Muscle layer of duodenum (tissue), 2 donors: ENCODE data around the gene STX18.
A peak's percentile ranks its signal among the peaks of the same experiment; 100 is the strongest.
"Not testable (repeated sequence)": the region's sequence is repeated elsewhere in the genome, so short reads cannot be mapped to it uniquely, and the experiment has no call there.

ENCODE experiments used
- H3K27ac ChIP-seq: one replicate; pipeline ENCODE4 v1.7.0; 2013; ENCODE audit warnings: mild to moderate bottlenecking, low read length
- H3K27me3 ChIP-seq: one replicate; pipeline ENCODE4 v1.7.0; 2013; ENCODE audit warnings: low read depth, mild to moderate bottlenecking, control low read depth, low read length
- H3K36me3 ChIP-seq, 2 donors: one replicate each; pipeline ENCODE4 v1.7.0; 2013; ENCODE audit warnings: low read length in 2 of 2, control low read depth in 1 of 2, mild to moderate bottlenecking in 1 of 2; ENCODE audit not compliant: insufficient read depth in 2 of 2, control insufficient read depth in 1 of 2
- H3K4me1 ChIP-seq, 2 donors: one replicate each; pipeline ENCODE4 v1.7.0; 2013; ENCODE audit warnings: low read length in 2 of 2, mild to moderate bottlenecking in 2 of 2, control low read depth in 1 of 2, moderate library complexity in 1 of 2; ENCODE audit not compliant: insufficient read depth in 2 of 2, control insufficient read depth in 1 of 2
- H3K4me3 ChIP-seq, 2 donors: one replicate each; pipeline ENCODE4 v1.7.0; 2013; ENCODE audit warnings: low read length in 2 of 2, low read depth in 1 of 2, mild to moderate bottlenecking in 1 of 2
- H3K9me3 ChIP-seq, 2 donors: one replicate each; pipeline ENCODE4 v1.7.0; 2013; ENCODE audit warnings: low read length in 2 of 2, control low read depth in 1 of 2, mild to moderate bottlenecking in 1 of 2; ENCODE audit not compliant: control insufficient read depth in 1 of 2
- donor health status: healthy.

STX18 gene

DNA sequence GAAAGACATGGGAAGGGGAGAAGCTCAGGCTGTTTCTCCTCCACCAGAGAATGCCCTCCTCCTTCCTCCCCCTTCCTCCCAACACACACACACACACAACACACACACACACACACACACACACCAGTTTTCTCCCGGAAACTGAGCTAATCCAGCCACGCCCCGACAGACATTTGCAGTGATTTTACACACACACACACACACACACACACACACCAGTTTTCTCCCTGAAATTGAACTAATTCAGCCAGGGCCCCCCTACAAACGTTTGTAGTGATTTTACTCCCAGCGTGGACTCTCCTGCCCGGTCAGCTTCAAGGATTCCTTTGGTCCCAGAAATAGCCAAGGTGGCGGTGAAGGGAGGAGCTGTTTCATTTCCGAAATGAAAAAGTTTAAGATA is 32.9 kb upstream of the STX18 start:
- peak overlapping the region; percentile 67 to 68 for H3K4me3 ChIP-seq
- H3K27me3 ChIP-seq, result no peaks in the 10 kb centered on the region
- no peaks in the 10 kb centered on the region for H3K36me3 ChIP-seq
- no peak overlapping the region for H3K27ac ChIP-seq
- H3K4me1 ChIP-seq, result no peaks in the 10 kb centered on the region
- no peaks in the 10 kb centered on the region for H3K9me3 ChIP-seq

DNA sequence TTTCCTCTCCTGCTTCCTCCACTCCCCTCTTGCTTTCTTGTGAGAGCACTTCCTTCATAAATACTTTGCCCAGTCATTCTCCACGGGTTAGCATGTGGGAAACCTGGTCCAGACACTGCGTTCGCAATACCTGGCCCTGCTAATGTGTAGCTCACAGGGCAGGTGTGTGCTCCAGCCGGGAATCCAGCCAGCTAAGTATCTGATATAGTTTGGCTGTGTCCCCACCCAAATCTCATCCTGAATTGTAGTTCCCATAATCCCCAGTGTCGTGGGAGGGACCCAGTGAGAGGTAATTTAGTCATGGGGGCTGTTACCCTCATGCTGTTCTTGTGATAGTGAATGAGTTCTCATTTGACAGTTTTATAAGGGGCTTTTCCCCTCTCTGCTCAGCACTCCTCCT is 32.2 kb upstream of the STX18 start:
- no peaks in the 10 kb centered on the region for H3K36me3 ChIP-seq
- no peaks in the 10 kb centered on the region for H3K27me3 ChIP-seq
- no peaks in the 10 kb centered on the region for H3K4me1 ChIP-seq
- H3K4me3 ChIP-seq, result no peak overlapping the region
- H3K9me3 ChIP-seq, result no peaks in the 10 kb centered on the region
- no peak overlapping the region for H3K27ac ChIP-seq

DNA sequence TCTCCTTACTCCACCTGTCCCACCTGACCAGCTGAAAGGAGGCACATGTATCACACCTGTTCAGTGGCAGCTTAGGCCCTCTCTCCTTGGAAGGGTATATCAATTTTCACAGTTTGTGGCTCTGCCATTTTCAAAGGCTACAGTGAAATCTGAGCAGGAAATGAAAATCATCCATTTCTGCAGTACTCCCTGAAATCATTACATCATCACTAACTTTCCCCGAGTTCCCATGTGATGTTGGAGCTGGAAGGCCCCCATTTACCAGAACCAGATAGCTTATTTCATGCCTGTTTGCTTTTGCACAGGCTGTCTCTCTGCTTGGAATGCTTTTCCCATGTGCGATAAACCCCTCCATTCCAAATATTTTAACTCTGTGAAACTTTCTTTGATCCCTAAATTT is 31.0 kb upstream of the STX18 start:
- Histone ChIP-seq H3K4me3 (no peak overlapping the region), H3K9me3 (no peaks in the 10 kb centered on the region), H3K4me1 (no peaks in the 10 kb centered on the region), H3K27ac (no peak overlapping the region), H3K27me3 (no peaks in the 10 kb centered on the region), H3K36me3 (no peaks in the 10 kb centered on the region)

DNA sequence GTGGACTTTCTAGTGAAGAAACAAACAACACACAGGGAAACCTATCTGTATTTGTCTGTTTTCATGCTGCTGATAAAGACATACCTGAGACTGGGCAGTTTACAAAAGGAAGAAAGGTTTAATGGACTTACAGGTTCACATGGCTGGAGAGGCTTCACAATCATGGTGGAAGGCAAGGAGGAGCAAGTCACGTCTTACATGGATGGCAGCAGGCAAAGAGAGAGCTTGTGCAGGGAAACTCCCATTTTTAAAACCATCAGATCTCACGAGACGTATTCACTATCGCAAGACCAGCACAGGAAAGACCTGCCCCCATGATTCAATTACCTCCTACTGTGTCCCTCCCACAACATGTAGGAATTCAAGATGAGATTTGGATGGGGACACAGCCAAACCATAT is 28.0 kb upstream of the STX18 start:
- not testable (repeated sequence) for H3K4me1 ChIP-seq, H3K27ac ChIP-seq, H3K36me3 ChIP-seq, H3K9me3 ChIP-seq, H3K27me3 ChIP-seq, H3K4me3 ChIP-seq

DNA sequence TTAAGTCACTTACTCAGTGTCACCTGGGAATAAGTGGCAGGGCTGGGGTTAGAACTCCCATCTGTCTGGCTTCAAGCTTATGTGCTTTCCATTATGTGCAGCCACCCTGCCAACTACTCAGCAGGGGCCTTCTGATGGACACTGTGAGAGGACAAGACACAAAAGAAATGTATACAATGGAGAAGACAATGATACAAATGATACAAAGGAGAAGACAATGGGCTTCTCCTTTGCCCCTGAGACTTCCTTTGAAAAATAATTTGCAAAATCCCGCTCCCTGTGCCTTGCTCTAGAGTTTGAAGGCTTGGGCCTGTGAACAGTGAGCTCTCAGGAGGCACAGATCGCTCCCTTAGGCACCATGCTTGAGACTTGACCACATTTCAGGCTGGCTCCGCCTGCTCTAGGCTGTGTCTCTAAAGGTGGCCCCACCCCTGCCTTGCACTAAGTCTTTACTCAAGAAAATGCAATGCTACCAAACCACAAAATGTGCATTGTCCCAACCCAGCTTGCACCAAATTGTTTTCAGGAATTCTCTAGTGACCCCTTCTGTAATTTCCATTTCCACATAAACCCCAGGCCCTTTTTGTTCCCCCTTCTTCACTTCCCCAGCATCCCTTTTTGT is 27.1 kb upstream of the STX18 start:
- Histone ChIP-seq H3K27ac (no peak overlapping the region), H3K27me3 (no peaks in the 10 kb centered on the region), H3K36me3 (peaks cover 0 to 5% of the 10 kb centered on the region in 2 donors), H3K9me3 (no peaks in the 10 kb centered on the region), H3K4me1 (no peaks in the 10 kb centered on the region), H3K4me3 (no peak overlapping the region)

DNA sequence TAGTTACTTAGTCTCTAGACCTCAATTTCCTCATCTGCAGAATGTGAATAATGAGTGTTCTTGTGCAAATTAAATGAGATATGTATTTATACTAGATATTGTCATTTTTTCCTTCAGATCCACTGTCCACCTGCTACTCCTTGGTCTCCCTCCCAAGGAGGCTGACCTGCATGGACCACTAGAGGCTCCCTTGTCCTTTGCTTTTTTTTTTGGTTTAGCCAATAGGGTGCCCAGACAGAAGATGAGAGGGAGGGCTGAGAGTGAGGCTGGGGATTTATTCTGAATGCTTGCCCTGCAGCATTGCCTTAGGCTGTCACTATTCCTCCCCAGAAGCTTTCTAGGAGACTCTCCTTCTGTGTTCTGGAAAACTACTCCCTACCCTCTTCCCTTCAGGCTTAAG is 24.5 kb upstream of the STX18 start:
- not testable (repeated sequence) for H3K4me1 ChIP-seq, H3K9me3 ChIP-seq, H3K27ac ChIP-seq, H3K27me3 ChIP-seq, H3K4me3 ChIP-seq, H3K36me3 ChIP-seq

DNA sequence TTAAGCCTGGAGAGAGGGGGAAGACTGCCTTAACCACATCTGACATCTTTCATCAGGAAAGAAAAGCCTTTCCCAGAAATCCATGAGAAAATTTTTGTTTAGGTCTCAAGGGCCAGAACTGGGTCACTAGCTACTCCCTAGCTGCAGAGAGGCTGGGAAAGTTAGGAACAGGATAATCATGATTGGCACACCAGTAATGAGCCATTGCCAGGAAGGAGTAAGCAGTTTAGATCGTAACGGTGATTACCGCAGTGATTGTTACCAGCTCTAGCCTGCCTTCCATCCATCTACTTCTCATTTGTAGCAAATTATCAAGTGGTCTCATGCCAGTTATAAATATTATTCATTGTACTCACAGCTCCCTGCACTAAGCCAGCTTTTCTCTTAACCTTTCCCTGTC is 22.7 kb upstream of the STX18 start:
- Histone ChIP-seq H3K36me3 (peaks cover 0 to 5% of the 10 kb centered on the region in 2 donors), H3K4me1 (no peaks in the 10 kb centered on the region), H3K27me3 (no peaks in the 10 kb centered on the region), H3K9me3 (no peaks in the 10 kb centered on the region), H3K4me3 (no peak overlapping the region), H3K27ac (no peak overlapping the region)

DNA sequence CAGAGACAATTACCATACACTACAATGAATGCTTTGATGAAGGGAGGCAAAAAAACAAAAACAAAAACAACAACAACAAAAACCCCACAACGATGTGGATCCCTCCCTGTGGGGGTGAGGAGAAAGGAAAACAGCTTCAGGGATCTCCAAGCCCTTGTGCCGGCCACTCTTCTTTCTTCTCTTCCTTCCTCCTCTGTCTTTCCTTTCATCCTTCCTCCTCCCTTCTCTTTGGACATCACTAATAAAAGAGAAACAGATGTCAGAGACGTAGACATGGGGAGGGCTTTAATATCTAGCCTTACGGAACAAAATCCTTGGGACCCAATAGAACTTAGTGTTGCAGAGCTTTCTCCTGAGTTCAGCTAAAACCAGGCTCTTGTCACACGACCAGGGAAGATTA is 18.8 kb upstream of the STX18 start:
- Histone ChIP-seq H3K4me1 (no peaks in the 10 kb centered on the region), H3K9me3 (no peaks in the 10 kb centered on the region), H3K27me3 (no peaks in the 10 kb centered on the region), H3K4me3 (no peak overlapping the region), H3K27ac (no peak overlapping the region), H3K36me3 (peaks cover 0 to 8% of the 10 kb centered on the region in 2 donors)

DNA sequence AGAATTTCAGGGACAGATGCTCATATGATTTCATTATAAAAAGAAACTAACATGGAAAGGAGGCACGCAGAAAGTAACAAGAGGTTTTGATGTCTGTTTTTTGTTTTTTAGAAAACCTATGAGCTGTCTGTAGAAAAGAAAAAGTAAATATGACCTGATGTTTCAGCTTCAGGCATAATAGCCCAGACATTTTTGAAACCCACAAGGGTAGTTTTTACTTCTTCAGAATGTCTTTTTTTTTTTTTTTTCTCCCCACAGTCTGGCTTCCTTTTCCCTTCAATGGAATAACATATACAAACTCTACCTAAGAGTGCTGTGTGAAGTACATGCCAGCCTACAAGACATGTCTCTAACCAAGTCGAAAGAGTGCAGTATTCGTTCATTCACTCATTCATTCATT is 18.3 kb upstream of the STX18 start:
- H3K27ac ChIP-seq, result no peak overlapping the region
- H3K27me3 ChIP-seq, result no peaks in the 10 kb centered on the region
- H3K4me1 ChIP-seq, result no peaks in the 10 kb centered on the region
- H3K36me3 ChIP-seq, result peaks cover 0 to 6% of the 10 kb centered on the region in 2 donors
- no peak overlapping the region for H3K4me3 ChIP-seq
- H3K9me3 ChIP-seq, result no peaks in the 10 kb centered on the region

DNA sequence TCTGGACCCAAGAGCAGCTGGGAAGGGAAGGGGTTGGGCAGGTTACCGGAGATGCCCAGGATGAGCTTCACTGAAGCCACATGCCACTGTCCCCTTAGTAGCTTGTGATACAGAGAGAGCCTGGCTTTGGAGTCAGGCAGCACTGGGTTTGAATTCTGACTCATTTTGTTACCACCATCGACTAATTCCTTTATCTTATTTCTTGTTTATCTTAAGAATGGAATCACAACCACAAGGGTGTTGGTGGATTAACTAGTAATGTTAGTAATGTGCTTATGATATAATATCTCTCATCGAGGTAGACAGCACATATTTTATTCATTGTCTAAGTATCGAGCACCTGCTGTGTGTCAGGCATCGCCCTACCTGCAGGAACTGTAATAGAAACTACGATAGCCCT is 17.7 kb upstream of the STX18 start:
- H3K27ac ChIP-seq, result no peak overlapping the region
- H3K36me3 ChIP-seq, result peaks cover 0 to 3% of the 10 kb centered on the region in 2 donors
- no peaks in the 10 kb centered on the region for H3K4me1 ChIP-seq
- H3K27me3 ChIP-seq, result no peaks in the 10 kb centered on the region
- H3K9me3 ChIP-seq, result no peaks in the 10 kb centered on the region
- H3K4me3 ChIP-seq, result no peak overlapping the region

DNA sequence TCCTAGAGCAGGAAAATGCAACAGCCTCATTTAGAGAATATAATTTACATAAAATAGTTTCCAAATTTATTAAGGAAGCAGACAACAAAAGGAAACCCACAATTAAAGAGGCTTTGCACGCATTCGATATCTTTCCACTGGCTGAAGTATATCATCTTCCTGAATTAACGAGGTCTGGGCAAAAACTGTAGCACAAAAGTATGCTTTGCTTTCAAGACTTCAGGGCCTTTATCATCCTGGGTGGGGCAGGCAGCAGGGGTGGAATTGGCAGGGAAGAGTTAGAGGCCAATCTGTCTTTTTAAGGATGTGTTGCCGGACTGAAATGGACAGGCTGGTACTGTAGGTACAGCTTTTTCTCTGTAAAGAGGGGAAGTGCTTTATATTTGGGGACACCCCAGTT is 17.0 kb upstream of the STX18 start:
- peaks cover 0 to 3% of the 10 kb centered on the region in 2 donors for H3K36me3 ChIP-seq
- H3K27me3 ChIP-seq, result no peaks in the 10 kb centered on the region
- H3K4me3 ChIP-seq, result no peak overlapping the region
- no peak overlapping the region for H3K27ac ChIP-seq
- no peaks in the 10 kb centered on the region for H3K9me3 ChIP-seq
- no peaks in the 10 kb centered on the region for H3K4me1 ChIP-seq

DNA sequence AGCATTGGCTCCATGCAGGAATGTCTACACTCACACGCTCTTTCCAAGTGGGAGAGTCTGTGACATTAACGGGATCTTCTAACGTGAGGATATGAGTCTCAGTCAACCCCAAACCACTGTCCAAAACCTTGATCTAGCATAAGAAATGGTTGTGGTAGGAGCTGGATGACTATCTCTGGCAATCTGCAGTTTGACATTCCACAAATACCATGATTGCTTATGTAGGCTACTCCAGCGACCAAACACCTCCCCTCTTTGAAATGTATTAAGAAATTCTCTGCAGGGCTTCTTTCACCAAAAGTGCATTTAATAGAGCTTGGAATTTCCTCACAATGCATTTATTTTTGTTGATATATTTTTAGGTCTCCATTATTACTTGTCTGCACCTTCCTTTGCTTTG is 14.1 kb upstream of the STX18 start:
- Histone ChIP-seq H3K4me3 (no peak overlapping the region), H3K9me3 (no peaks in the 10 kb centered on the region), H3K36me3 (peaks cover 0 to 15% of the 10 kb centered on the region in 2 donors), H3K27ac (no peak overlapping the region), H3K27me3 (no peaks in the 10 kb centered on the region), H3K4me1 (no peaks in the 10 kb centered on the region)
